ENCODE results near the gene CLRN3. TPM values are rescaled to one million over a fixed set of nuclear protein-coding genes. Genes with fewer than 3 reads are reported as not detected.

Gene CLRN3
- total and polyA plus RNA-seq, 2 of the 8 experiments (the other 6 are each of a cell fraction or from before 2014, with no cell fraction given): not detected

GRCh38 chr10:127909716-127910463 lies 17.1 kb upstream of the CLRN3 start (continued):
- TF ChIP-seq ATF3 (IDR thresholded peaks at IDR 0.05; ENCODE audit: insufficient read depth, low read depth, low read length): no peak
- no peak for TF ChIP-seq ASH2L (IDR thresholded peaks at IDR 0.05; ENCODE audit: low read length)
- no peak for TF ChIP-seq SAP30 (IDR thresholded peaks at IDR 0.05; ENCODE audit: insufficient read depth, insufficient replicate concordance, low read length)
- TF ChIP-seq MAX (IDR thresholded peaks at IDR 0.05): no peak
- no peak for TF ChIP-seq RBBP5 (IDR thresholded peaks at IDR 0.05; ENCODE audit: borderline replicate concordance, low read depth, low read length)
- no peak for TF ChIP-seq GTF2F1 (IDR thresholded peaks at IDR 0.05; ENCODE audit: borderline replicate concordance, low read depth, low read length)
- no peak for TF ChIP-seq RXRA (IDR thresholded peaks at IDR 0.05; ENCODE audit: insufficient read depth, low read depth, low read length)
- no peak for TF ChIP-seq CHD1 (IDR thresholded peaks at IDR 0.05; ENCODE audit: low read depth, low read length)
- TF ChIP-seq SUZ12 (IDR thresholded peaks at IDR 0.05; ENCODE audit: low read length): no peak

Data from H1 (cell line).